ENCODE measurements around the gene SEMA4C.
"Not testable (repeated sequence)": the region's sequence is repeated elsewhere in the genome, so short reads cannot be mapped to it uniquely, and the experiment has no call there.

SEMA4C gene

DNA sequence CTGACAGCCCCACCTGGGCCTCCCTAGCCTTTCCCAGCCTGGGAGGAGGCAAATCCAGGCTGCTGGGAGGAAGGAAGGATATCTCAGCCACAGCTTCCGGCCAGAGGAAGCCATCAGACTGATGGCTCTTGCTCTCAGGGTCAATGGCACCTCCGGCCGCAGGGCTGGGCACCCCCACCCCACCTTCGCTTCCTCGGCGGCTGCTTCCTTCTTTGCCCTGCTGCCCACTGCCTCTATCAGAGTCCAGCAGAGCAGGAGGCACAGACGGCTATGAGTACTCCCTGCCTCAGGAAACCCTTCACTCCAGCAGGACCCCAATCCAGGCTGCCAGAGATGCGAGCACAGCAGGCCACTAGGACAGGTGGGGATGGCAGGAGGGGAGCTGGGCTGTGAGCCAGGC is 3.3 kb downstream of the SEMA4C start:
- DNase-seq (ENCODE audit: low spot score) = no peak

DNA sequence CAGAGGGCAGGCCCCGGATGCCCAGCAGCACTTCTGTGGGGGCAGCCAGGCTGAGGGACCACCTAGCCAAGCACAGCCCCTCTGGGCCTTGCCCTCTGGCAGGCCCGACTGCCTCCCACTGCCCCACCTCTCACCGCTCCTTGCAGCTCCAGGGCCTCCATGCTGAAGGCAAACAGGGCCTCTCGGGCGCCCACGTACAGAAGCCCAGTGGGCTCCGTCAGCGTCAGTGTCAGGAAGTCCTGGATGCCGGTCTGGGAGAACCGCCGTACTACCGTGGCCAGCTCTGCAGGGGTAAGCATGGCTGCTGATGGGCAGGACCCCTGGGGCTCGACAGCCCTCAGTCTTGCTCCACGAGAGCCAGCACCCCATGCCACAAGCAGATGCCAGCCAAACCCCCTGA is 3.7 kb downstream of the SEMA4C start:
- no peak for DNase-seq (ENCODE audit: low spot score)

DNA sequence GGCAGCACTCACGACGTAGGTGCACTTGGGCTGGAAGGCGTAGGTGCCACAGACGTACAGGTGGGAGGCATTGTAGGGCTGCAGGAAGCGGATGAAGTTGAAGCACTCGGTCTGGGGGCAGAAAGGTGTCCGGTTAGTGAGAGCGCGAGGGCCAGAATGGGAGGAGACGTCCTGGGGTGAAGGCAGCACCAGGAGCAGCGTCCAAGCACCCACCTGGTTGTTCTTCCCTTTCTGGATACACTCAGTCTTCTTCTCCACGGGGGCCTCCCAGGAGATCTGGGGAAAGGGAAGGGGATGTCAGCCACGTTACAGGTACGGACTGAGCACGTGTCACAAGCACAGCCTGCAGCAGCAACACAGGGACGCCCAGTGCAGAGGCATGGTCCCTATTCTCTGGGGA is 4.2 kb downstream of the SEMA4C start:
- DNase-seq (ENCODE audit: low spot score) = no peak

DNA sequence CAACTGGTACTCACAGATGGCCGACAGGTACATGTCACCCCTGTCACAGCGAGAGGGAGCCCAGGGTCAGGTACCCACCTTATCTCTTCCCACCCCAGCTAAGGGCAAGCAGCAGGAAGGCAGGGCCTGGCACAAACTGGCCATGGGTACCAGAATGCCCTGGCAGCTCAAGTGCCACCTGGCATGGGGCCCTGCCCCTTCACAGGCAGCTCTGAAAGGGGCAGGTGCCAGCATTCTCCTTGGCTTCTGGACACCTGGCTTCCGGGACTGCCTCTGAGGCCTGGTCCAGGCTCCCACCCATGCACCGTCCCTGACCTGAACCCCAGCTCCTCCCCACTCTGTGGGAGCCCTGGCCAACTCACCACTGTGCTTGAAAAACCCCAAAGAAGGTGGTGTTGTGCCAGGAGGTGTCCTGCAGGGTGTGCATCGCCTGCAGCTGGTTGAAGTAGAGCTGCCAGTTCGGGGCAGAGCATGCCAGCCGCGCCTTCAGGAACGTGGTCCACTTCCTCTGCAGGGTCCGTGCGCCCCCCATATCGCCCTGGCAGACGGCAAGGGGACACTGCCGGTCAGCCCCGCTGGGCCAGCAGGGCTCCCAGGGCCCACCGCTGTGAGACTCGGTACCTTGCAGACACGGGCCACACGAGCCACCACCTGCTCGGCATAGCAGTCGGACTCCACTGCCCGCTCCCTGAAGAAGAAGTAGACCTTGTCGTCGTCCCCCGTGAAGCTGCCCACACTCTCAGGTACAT is 5.4 kb downstream of the SEMA4C start:
- no peak for DNase-seq (ENCODE audit: low spot score)

DNA sequence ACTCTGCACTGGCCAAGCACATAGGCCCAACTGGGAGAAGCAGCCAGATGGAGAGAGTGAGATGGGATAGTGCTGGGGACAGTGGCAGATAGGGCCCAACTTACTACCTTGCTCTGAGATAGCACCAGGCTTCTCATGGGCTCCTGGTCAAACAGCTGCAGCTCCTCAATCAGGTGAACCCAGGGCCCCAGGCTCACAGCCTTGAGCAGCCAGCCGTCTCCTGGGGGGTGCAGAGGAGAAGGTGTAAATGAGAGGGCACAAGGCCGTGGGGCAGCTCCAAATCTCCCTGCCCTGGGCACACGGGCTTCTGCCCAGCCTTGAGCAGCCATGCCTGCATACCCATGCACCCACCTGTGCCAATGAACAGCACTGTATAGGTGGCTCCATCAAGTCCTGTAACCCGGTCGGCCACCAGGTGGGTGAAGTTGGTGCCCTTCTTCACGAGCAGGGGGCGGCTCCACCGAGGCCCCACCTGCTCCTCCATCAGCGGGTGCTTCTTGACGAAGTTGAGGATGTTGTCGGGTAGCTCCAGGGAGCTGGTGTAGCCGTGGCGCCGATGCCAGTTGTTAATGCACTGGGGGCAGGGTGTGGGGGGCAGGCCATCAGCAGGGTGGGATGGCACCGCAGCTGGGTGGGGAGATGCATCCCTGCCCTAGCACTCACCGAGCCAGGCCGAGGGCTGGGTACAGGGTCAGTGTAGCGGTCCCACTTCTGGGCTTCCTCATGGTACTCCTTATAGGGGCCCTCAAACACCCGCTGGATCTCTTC is 6.1 kb downstream of the SEMA4C start:
- DNase-seq (ENCODE audit: low spot score) = no peak

DNA sequence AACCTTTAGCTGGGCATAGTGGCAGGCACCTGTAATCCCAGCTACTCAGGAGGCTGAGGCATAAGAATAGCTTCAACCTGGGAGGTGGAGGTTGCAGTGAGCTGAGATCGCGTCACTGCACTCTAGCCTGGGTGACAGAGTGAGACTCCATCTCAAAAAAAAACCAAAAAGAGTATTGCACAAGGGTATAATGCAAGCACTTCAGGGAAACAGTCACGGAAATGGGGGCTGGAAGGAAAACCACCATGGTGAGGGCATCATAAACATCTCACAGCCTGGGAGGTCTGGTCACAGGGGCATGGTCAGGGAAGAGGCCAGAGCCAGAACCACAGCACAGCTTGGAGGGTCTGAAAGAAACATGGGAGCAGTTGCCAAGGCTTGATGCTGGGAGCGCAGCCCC is 6.8 kb downstream of the SEMA4C start:
- not testable (repeated sequence) for DNase-seq (ENCODE audit: low spot score)

DNA sequence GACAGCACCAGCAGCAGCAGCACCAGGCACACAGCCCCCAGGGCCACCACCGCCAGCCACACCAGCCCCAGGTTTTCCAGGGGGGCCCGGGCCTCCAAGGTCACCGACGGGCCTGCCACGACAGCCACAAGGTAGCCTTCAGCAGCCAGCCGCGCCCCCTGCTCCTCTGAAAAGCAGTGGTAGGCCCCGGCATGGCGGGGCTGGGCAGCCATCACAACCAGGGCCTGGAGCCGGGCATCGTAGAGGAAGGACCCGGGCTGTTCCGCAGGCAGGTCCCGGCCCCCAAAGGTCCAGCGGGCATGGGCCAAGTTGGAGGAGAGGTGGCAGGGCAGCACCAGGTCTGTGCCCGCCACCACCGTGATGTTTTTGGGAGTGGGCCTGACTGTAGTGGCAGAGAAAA is 8.8 kb downstream of the SEMA4C start:
- no peak for DNase-seq (ENCODE audit: low spot score)

DNA sequence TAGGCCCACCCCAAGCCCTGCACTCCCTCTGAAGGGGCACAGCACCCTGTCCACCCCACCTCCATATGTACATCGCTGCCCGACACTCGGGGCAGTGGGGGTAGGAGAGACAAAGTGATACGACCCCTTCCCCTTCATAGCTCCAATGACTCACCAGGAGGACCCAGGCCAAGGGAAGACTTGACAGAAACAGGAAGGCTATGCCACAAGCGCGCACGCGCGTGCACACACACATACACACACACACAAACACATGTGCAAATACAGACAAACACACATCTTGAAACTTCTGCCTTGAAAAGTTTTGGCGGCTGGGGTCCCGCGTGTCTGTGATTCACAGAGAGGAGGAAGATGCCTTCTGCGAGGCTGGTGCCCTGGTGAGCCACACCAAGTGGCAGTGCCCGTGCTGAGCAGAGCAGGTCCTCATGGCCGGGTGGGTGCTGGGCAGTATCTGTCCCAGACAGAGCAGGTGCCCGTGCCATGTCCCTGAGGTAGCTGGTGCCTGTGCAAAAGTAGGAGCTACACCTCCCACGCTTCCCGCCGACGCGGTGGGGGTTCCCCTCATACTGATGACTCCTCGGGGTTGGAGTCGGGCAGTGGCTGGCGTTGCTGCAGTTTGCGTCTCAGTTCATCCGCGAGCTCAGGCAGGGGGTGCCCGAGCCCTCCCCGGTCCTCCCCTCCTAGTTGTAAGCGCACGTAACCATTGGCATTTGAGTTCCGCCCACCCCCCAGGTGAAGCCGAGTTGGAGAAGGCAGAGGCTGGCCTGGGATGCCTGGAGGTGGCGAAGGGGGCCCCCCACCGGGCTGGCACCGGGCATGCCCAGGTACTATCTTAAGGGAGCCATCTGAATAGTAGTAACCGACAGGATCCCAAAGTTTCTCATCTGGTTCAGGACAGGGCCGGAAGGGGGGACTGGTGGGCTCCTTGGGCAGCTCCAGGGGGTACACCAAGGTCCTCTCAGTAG is 9.5 kb downstream of the SEMA4C start:
- DNase-seq (ENCODE audit: low spot score) = no peak

DNA sequence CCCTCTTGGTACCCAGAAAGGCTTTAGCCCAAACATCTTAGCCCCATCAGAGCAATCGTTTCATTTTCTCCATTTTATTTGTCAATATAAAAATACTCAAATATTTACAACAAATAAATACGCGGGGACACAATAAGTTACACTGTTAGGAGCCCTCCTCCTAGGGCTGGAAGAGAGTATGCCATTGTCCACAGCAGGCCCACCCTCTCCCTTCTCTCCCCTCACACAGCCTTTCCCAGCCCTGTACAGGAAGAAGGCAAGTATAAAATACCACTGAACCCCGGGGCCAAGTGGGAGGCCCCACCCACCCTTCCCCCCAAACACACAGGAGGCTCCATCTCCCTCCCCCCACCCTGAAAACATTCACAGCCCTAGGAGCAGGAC is 10.2 kb downstream of the SEMA4C start:
- no peak for DNase-seq (ENCODE audit: low spot score)

DNA sequence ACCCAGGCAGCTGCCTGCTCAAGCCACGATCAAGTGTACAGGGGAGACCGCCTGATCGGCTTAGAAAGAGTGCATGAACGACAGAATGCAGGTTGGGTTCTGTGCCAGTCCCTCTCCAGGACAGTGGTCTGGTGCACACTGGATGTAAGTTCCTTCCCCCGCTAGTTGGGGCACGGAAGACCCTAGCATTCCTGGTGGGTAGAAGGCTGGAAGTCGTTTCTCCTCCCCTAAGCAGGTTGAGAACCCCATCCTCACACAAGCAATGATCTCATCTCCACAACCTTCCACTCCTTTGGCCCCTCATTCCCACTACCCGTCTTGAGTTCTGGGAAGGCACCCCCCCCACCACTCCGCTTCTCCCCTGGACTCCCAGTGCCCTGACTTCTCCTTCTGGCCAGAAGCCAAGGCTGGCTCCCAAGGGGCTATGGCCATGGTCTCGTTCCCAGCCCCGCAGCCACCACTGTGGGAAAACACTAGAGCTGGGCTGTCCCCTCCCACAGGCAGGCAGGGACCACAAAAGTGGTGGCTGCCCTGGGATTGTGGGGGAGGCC is 10.7 kb downstream of the SEMA4C start:
- no peak for DNase-seq (ENCODE audit: low spot score)

DNA sequence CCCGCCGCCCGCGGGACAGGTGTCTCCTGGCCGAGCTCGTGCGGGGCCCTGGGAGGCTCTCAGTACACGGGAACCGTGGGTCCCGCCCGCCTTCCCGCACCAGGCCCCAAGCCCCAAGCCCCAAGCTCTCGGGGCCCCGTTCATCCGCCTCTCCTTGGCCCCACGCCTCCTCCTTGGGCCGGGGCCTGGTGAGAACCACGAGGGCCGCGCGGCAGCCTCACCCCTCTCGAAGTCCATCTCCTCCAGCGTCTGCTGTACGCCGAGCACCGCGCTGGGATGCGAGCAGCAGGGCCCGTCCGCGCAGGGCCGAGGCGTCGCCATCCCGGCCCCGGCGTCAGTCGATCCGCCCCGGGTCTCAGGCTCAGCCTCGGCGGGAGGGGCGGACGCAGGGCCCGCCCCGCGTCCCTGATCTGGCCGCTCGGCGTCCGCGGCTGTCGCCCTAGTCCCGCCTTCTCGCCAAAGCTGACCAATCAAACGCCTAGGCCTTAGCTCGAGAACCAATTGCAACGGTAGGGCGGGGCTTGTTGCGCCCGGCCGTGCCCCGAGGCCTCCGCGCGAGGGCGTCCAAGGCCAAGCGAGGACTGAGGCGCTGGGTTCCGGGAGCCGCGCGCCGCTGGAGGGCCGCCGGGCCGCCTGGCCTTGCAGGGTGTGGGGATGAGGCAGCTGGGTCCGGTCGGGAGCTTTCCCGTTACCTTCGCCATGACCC is 12.1 kb downstream of the SEMA4C start, which contains the start of gene ANKRD39:
TSS of gene ANKRD39 (minus strand) at position 350 of the 706 bp plus-strand sequence. CDS start at position 321, 29 bp downstream.
- DNase-seq (ENCODE audit: low spot score) = peak; percentile 97

DNA sequence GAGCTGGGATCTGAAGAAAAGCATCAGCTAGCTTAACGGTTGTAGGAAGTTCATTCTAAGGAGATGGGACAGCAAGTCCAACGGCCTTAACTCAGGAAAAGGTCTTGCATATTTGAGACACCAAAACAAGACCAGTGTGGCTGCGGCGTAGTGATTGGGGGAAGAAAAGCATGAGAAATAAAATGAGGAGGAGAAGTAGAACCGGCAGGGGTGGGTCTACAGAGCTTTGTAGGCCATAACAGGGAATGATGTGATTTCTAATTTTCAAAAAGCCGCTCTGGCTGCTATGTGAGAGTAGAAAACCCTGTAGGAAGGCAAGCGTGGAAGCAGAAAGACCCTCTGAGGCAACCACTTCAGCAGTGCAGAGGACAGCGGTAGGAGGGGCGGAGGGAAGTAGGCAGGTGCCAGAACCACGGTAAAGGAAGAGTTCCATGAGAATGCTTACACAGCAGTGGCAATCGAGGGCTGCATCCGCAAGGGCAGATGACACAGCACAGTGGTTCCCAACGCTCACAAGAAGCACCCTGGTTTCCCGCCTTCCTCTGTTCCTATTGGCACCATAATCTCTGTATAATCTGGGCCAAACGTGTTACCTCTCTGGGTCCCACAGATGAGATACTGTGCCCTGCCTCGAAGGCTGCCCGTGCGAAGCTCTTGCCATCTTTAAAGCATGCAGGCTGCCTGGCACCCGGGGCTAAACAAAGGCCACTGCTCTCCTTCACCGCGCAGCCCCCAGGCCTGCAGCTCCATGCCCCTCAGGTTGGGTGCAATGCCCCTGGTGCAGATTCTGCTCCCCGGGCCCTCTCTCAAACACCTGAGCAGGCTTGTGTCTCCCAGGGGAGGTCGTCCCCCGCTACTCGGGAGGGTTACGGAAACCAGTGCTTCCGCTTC is 12.9 kb downstream of the SEMA4C start:
- no peak for DNase-seq (ENCODE audit: low spot score)

DNA sequence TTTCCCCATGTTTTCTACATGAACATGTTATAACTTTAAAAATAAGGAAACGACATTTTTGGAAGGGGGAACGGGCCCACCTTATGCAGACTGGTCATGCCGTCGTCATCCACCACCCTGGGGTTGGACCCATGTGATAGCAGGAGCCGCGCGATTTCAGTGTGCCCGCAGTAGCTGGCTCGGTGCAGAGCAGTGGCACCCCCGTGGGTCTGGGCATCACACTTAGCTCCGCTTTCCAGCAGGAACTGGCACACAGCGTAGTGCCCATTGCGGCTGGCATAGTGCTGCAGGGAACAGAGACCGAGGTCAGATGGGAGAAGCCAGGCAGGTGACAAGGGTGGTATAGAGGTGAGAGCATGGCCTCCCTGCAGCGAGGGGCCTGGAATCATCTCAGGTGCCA is 16.6 kb downstream of the SEMA4C start:
- no peak for DNase-seq (ENCODE audit: low spot score)

DNA sequence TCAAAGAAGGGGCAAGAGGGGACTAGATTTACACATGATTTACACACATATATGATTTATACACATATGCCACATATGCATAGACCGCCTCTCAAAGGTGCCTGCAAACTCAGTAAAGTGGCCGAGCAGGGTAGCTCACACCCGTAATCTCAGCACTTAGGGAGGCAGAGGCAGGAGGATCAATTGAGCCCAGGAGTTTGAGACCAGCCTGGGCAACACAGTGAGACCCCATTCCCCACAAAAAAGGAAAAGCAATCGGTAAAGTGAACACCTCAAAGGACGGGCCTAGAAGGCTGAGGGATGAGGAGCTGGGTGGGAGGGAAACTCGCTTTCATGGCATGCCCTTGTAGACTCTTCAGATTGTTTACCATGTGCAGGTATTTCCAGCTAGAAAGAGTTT is 17.2 kb downstream of the SEMA4C start:
- no peak for DNase-seq (ENCODE audit: low spot score)

DNA sequence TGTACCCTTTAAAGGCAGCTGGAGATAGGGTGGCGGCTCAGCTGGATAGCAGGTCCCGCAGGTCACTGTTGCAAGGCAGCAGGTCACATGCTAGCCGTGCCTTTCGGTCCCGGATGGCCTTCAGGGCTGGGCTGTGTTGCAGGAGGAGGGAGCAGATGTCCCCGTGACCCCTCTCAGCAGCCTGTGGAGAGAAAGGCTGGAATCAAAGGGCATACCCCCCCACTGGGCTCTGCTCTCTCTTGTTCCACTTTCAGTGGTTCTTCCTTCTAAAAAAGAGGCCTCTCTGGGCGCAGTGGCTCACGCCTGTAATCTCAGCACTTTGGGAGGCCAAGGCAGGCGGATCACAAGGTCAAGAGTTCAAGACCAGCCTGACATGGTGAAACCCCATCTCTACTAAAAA is 21.6 kb downstream of the SEMA4C start:
- DNase-seq (ENCODE audit: low spot score) = no peak

DNA sequence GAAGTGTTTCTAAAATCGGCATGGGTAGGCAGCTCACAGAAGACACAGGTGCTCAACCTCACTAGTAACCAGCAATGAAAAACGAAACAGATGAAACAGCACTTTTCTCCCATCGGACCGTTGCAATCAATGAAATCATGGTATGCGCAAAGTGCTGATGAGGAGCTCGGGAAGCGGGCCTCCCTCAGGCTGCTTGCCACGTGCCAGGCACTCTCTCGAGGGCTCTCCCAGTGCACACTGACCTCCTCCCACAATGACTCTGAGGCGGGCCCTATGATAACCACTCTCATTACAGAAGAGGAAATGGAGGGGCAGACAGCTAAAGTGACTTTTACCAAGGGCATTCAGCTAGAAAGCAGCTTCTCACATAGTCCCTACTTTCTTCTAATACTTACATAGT is 22.3 kb downstream of the SEMA4C start:
- DNase-seq (ENCODE audit: low spot score) = no peak

DNA sequence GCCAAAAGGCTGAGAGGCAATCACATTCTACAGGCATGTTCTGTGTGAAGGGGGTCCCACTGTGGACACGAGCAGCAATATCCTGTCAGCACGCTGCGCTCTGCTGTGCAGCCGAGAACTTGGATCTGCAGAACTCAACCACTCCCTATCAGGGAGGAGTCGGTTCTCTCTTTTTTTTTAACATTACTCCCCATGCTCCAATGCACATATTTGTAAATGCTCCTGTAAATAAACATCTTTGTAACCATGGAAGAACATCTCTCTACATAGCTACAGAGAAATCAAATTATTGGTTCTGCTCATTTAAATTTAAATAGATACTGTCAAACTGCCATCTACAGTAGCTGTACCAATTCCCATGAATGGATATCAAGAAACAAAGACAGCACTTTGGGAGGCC is 23.1 kb downstream of the SEMA4C start:
- DNase-seq (ENCODE audit: low spot score) = no peak

DNA sequence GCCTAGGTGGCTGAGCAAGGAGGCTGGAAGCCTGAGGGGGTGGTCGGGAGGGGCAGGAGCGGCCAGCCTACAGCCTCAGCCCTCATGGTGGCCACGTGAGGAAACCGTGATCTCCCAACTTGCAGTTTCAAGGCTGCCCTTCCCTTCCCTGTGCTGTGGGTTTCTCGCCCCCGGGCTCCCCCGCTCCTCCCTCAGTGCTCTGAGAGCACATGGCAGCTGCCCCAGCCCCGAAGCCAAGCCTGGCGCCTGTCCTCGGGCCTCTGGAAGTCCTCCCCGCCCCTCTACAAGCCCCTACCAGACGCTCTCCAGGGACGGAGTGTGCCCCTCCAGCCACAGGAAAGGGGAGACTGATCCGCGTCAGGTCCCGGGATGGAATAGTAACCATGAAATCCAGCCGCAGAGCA is 25.5 kb downstream of the SEMA4C start:
- no peak for DNase-seq (ENCODE audit: low spot score)

DNA sequence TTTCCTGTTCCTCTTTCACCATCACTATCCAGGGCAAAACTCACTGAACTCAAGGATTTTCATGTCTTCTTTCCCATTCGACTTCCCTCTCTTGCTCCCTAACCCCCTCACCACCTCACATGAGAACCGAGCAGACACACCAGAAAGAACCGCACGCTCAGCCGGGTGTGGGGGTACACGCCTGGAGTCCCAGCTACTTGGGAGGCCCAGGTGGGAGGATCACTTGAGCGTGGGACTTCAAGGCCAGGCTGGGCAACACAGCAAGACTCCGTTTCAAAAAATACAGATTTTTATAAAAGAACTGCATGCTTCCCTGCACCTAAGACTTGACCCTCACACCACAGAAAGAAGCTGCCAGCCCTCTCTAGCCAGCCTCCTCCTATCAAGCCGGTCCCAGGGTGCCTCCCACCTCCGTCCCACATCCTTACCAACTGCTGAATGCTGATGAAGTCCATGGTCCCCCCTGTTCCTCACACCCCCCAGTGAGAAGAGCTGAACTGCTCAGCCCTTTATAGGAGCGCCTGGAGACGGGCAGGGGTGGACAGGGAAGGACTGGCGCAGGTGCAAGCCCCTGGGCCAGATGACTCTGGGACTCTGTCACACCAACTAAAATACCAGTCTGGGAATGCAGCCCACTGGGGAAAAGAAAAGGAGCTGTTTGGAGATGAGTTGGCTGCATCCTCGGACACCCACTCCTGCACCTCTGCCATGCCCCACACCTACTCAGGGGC is 26.2 kb downstream of the SEMA4C start, which contains the start of gene ANKRD23:
TSS of gene ANKRD23 (minus strand) at position 484 of the 731 bp plus-strand sequence. CDS start at position 455, 29 bp downstream.
- no peak for DNase-seq (ENCODE audit: low spot score)

DNA sequence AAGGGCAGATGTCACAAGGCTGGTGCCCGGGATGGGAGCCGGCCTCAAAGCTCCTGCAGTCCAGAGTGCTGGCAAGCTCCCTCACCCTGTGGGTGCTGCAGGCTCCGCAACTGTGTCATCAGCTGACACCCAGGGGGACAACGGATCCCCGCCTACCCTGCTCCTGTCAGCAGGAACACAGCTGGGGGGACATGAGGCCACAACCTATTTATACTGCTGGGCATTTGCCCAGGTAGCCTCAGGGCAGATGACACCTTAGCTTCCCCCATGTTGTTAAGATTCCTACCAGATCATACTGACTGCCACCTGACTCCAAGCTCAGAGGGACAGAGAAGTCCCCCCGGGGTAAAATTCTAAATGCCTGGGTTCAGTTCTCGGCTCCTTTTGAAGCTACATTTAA is 27.3 kb downstream of the SEMA4C start:
- no peak for DNase-seq (ENCODE audit: low spot score)

Data from COLO829 (cell line).